K562 (cell line): ENCODE measurements around the gene COL24A1. TPM values are rescaled to one million over a fixed set of nuclear protein-coding genes. Genes with fewer than 3 reads are reported as not detected.

Experiments
- ATAC-seq: fragments of 200-7000 bp; cut with Tn5 transposase; 3 replicates; pipeline ENCODE4 v1.9.1; 2020; ENCODE audit warnings: moderate library complexity
- BruUV-seq: library from RNA; stranded (reverse); fragments of 400-500 nt; replicated peaks from 2 replicates; lab custom pipeline; 2021; lab: Mats Ljungman, UMichigan
- CTCF ChIA-PET: fragments of 300-600 bp; formaldehyde crosslinking; extraction: SDS; loops from one replicate; lab custom pipeline; 2021; ENCODE audit warnings: low intra/inter-chr PET ratio; lab: Yijun Ruan, JAX
- POLR2A ChIA-PET: fragments of 300-600, 350-650 bp; sonication (Branson Sonifier 250); formaldehyde crosslinking; extraction: SDS; loops from one replicate; lab custom pipeline; 2021; ENCODE audit warnings: antibody characterized with exemption, inconsistent platforms; lab: Yijun Ruan, JAX
- DNase-seq, 4 experiments: peaks; one replicate each; pipeline versions ENCODE4 v3.0.0 to v3.0.0-alpha.2; 2011 to 2018; ENCODE audit warnings: low spot score in 3 of 4, mixed read lengths in 3 of 4; ENCODE audit errors: extremely low read depth in 1 of 4
- FAIRE-seq: peaks from 2 replicates; lab custom pipeline; 2011; peaks lifted over from hg19 to GRCh38; lab: Jason Lieb, UNC
- H2AFZ ChIP-seq: 2 replicates; pipeline ENCODE4 v1.6.0; 2011; ENCODE audit warnings: low read depth, low read length, control low read depth, inconsistent platforms
- H3K27ac ChIP-seq: fragments of 200-600 bp; 3 replicates; pipeline ENCODE4 v1.8.0; 2011; ENCODE audit warnings: low read depth, mild to moderate bottlenecking, control low read depth, inconsistent platforms, low read length, moderate library complexity, mixed read lengths; ENCODE audit errors: extremely low read depth
- H3K27me3 ChIP-seq, 2 experiments: fragments of 300-600 bp in 1 of 2; 2 replicates in 1 of 2; 3 replicates in 1 of 2; pipeline versions ENCODE4 v1.6.0 to v1.8.0; 2011; ENCODE audit warnings: inconsistent platforms in 2 of 2, low read length in 2 of 2, mild to moderate bottlenecking in 1 of 2, mixed read lengths in 1 of 2, moderate library complexity in 1 of 2; ENCODE audit not compliant: control insufficient read depth in 2 of 2, insufficient read depth in 2 of 2
- H3K36me3 ChIP-seq: fragments of 300-600 bp; 3 replicates; pipeline ENCODE4 v1.8.0; 2011; ENCODE audit warnings: mild to moderate bottlenecking, low read length, inconsistent platforms; ENCODE audit not compliant: control insufficient read depth, insufficient read depth
- H3K4me1 ChIP-seq, 2 experiments: fragments of 200-600 bp in 1 of 2; replicated peaks in 1 of 2; 2 replicates in 1 of 2; 3 replicates in 1 of 2; pipeline versions ENCODE4 v1.5.1 to v1.8.0; 2011; ENCODE audit warnings: inconsistent platforms in 2 of 2, low read length in 2 of 2, mild to moderate bottlenecking in 1 of 2, mixed read lengths in 1 of 2, moderate library complexity in 1 of 2; ENCODE audit not compliant: control insufficient read depth in 2 of 2, insufficient read depth in 2 of 2
- H3K4me2 ChIP-seq: 2 replicates; pipeline ENCODE4 v1.6.1; 2011; ENCODE audit warnings: low read length, control low read depth, inconsistent platforms, mixed read lengths; ENCODE audit not compliant: insufficient read depth
- H3K4me3 ChIP-seq: fragments of 200-600 bp; sonication (generic), shearing (Covaris generic); 2 replicates; pipeline ENCODE4 v1.5.1; 2016; ENCODE audit warnings: control low read depth, inconsistent platforms
- H3K79me2 ChIP-seq: fragments of 200-600 bp; 3 replicates; pipeline ENCODE4 v1.8.0; 2011; ENCODE audit warnings: low read length, inconsistent platforms; ENCODE audit not compliant: control insufficient read depth, insufficient read depth
- H3K9ac ChIP-seq, 2 experiments: 2 replicates each; pipeline versions ENCODE4 v1.6.0 to v1.6.1; 2011; ENCODE audit warnings: low read depth in 2 of 2, low read length in 2 of 2, control low read depth in 1 of 2, inconsistent platforms in 1 of 2, mild to moderate bottlenecking in 1 of 2, mixed read lengths in 1 of 2; ENCODE audit not compliant: insufficient read depth in 1 of 2
- H3K9me1 ChIP-seq: one replicate; pipeline ENCODE4 v1.6.0; 2011; ENCODE audit warnings: inconsistent platforms, mild to moderate bottlenecking, low read length, moderate library complexity; ENCODE audit not compliant: control insufficient read depth, insufficient read depth
- H3K9me3 ChIP-seq: replicated peaks from 2 replicates; pipeline ENCODE4 v1.5.1; 2011; ENCODE audit warnings: low read depth, low read length, inconsistent platforms; ENCODE audit not compliant: control insufficient read depth, insufficient read depth
- H4K20me1 ChIP-seq: replicated peaks from 2 replicates; pipeline ENCODE4 v1.6.1; 2011; ENCODE audit warnings: low read length, inconsistent platforms, mixed read lengths; ENCODE audit not compliant: control insufficient read depth, insufficient read depth
- PHTF2 ChIP-seq: fragments of 250-450 bp; sonication (Bioruptor Pico); IDR thresholded peaks from 2 replicates; pipeline ENCODE4 v1.5.0; 2021; ENCODE audit warnings: mild to moderate bottlenecking
- POLR2AphosphoS2 ChIP-seq: IDR thresholded peaks from 2 replicates; pipeline ENCODE4 v1.6.1; 2012; ENCODE audit warnings: low read length, improper control_type of control experiment
- RREB1 ChIP-seq: fragments of 250-450 bp; sonication (Bioruptor Pico); IDR thresholded peaks from 2 replicates; pipeline ENCODE4 v1.4.0; 2020
- WGBS: fragments of 100-300 bp; shearing (Covaris generic); methylation state at CpG from one replicate; pipeline ENCODE4 v1.1.6; 2016; ENCODE audit warnings: low coverage, mixed read lengths; ENCODE audit not compliant: insufficient coverage; ENCODE audit errors: missing lambda C conversion rate; 5-methylcytosine and 5-hydroxymethylcytosine counted together
- in situ Hi-C: fragments of 300-500 bp; cut with MboI; formaldehyde crosslinking; loops from 4 replicates; pipeline ENCODE4 v1.15.0; 2018; ENCODE audit warnings: inconsistent platforms, mixed read lengths
- intact Hi-C: fragments of 100-400 bp; cut with micrococcal nuclease; formaldehyde crosslinking; loops from 2 replicates; pipeline ENCODE4 v1.14.2; 2022
- polyA plus RNA-seq, 8 experiments: library from polyadenylated mRNA; depleted of rRNA in 4 of 8; stranded (reverse) in 5 of 8; unstranded in 3 of 8; fragments of >200 nt; fragmentation: Nextera tagmentation in 2 of 8; fragmentation: Illumina TruSeq in 1 of 8; extraction: Ambion mirVana in 2 of 8; extraction: Trizol in 1 of 8; gene quantifications; 2 replicates each; pipeline versions ENCODE4 v1.2.1 to v1.2.3, GENCODE V29; 2011 to 2014; ENCODE audit warnings: inconsistent platforms in 1 of 8, missing spikeins in 1 of 8
- total RNA-seq, 7 experiments: library from RNA; depleted of rRNA in 6 of 7; stranded (reverse); fragments of >200 nt in 6 of 7; fragmentation: Illumina TruSeq in 2 of 7; extraction: Trizol in 2 of 7; gene quantifications; 2 replicates each; pipeline versions ENCODE4 v1.2.1 to v1.2.3, GENCODE V29; 2011 to 2021; ENCODE audit warnings: low replicate concordance in 1 of 7

The COL24A1 gene
- total and polyA plus RNA-seq, 9 of the 15 experiments (the other 6 are each of a cell fraction or from before 2014, with no cell fraction given), result 0.01 to 0.06 (median 0.03) TPM; not detected in 2

DNA sequence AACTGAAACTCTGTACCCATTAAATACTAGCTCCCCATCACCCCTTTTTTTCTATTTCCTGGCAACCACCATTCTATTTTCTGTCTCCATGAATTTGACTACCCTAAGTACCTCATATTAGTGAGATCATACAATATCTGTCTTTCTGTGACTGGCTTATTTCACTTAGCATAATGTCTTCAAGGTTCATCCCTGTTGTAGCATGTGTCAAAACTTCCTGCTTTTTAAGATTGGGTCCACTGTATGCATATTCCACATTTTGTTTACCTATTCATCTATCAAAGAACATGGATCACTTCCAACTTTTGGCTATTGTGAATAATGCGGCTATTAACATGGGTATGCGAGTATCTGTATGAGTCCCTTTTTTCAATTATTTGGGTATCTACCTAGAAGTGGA is 266.7 kb downstream of the COL24A1 start:
- no peak for DNase-seq
- Histone ChIP-seq H3K79me2 (no peaks in the 10 kb centered on the region), H3K4me3 (no peak overlapping the region), H3K9ac (no peak overlapping the region), H3K9me1 (no peaks in the 10 kb centered on the region), H3K4me2 (no peak overlapping the region), H3K27me3 (no peaks in the 10 kb centered on the region), H3K36me3 (no peaks in the 10 kb centered on the region), H2AFZ (no peak overlapping the region), H3K9me3 (no peaks in the 10 kb centered on the region), H4K20me1 (no peaks in the 10 kb centered on the region), H3K4me1 (no peaks in the 10 kb centered on the region), H3K27ac (no peak overlapping the region)
- in situ Hi-C loops, result no loop called here
- WGBS, result 0% methylated on average over 2 of the region's 2 CpGs
- FAIRE-seq, result no peak
- ChIA-PET POLR2A (no interaction called here), CTCF (no interaction called here)
- ATAC-seq, result no peak
- intact Hi-C loops, result no loop called here
- BruUV-seq, result no TSS peak
- TF ChIP-seq POLR2AphosphoS2 (no peak), PHTF2 (CRISPR knock-in tag) (no peak)

GRCh38 chr1:85888921-85889320 is 267.7 kb downstream of the COL24A1 start:
- Histone ChIP-seq H3K27ac (no peak overlapping the region), H3K27me3 (no peaks in the 10 kb centered on the region), H3K36me3 (no peaks in the 10 kb centered on the region), H4K20me1 (no peaks in the 10 kb centered on the region), H3K4me3 (no peak overlapping the region), H3K79me2 (no peaks in the 10 kb centered on the region), H3K9me3 (no peaks in the 10 kb centered on the region), H3K9ac (no peak overlapping the region), H3K4me2 (no peak overlapping the region), H3K4me1 (no peaks in the 10 kb centered on the region), H3K9me1 (no peaks in the 10 kb centered on the region), H2AFZ (no peak overlapping the region)
- BruUV-seq, result no TSS peak
- POLR2A ChIA-PET, result interaction anchor here (0.9 kb wide), 1 partner anchor 29 kb away, joined by 3 read pairs; no protein-coding TSS in a partner anchor
- DNase-seq (no peak), ATAC-seq (no peak), FAIRE-seq (no peak)
- intact Hi-C loops (no loop called here), in situ Hi-C loops (no loop called here)
- no peak for TF ChIP-seq RREB1
- CTCF ChIA-PET, result no interaction called here
- WGBS, result 0% methylated on average over 3 of the region's 3 CpGs
